Astrocyte (in vitro differentiated cells and primary cell): ENCODE data around the gene GNAO1. TPM values are rescaled to one million over a fixed set of nuclear protein-coding genes. Genes with fewer than 3 reads are reported as not detected.

Source experiments
- DNase-seq: peaks from one replicate; pipeline ENCODE4 v3.0.0-alpha.2; 2010; ENCODE audit warnings: low read depth
- FAIRE-seq: peaks from 2 replicates; lab custom pipeline; 2011; peaks lifted over from hg19 to GRCh38; lab: Jason Lieb, UNC
- H2AFZ ChIP-seq: 2 replicates; pipeline ENCODE4 v1.6.0; 2012; ENCODE audit warnings: low read depth, low read length, inconsistent platforms
- H3K27ac ChIP-seq: 2 replicates; pipeline ENCODE4 v1.5.1; 2011; ENCODE audit warnings: low read depth, low read length, inconsistent platforms
- H3K27me3 ChIP-seq: 2 replicates; pipeline ENCODE4 v1.6.0; 2011; ENCODE audit warnings: low read length, inconsistent platforms; ENCODE audit not compliant: insufficient read depth
- H3K36me3 ChIP-seq: 2 replicates; pipeline ENCODE4 v1.5.1; 2011; ENCODE audit warnings: low read length, inconsistent platforms; ENCODE audit not compliant: insufficient read depth
- H3K4me1 ChIP-seq: 2 replicates; pipeline ENCODE4 v1.5.1; 2011; ENCODE audit warnings: low read length, inconsistent platforms; ENCODE audit not compliant: insufficient read depth
- H3K4me2 ChIP-seq: 2 replicates; pipeline ENCODE4 v1.6.0; 2012; ENCODE audit warnings: low read length, inconsistent platforms
- H3K4me3 ChIP-seq: 2 replicates; pipeline ENCODE4 v1.5.1; 2011; ENCODE audit warnings: low read depth, mild to moderate bottlenecking, low read length, inconsistent platforms; ENCODE audit not compliant: insufficient read depth
- H3K79me2 ChIP-seq: 2 replicates; pipeline ENCODE4 v1.6.0; 2012; ENCODE audit warnings: mild to moderate bottlenecking, low read length, inconsistent platforms; ENCODE audit not compliant: insufficient read depth
- H3K9ac ChIP-seq: 2 replicates; pipeline ENCODE4 v1.6.0; 2012; ENCODE audit warnings: mild to moderate bottlenecking, low read length, inconsistent platforms
- H3K9me3 ChIP-seq: 2 replicates; pipeline ENCODE4 v1.5.1; 2012; ENCODE audit warnings: low read depth, mild to moderate bottlenecking, low read length, inconsistent platforms; ENCODE audit not compliant: insufficient read depth
- H4K20me1 ChIP-seq: 2 replicates; pipeline ENCODE4 v1.6.0; 2012; ENCODE audit warnings: low read length, inconsistent platforms; ENCODE audit not compliant: insufficient read depth
- H3K27ac Mint-ChIP-seq: one replicate; pipeline ENCODE4 v1.8.0; 2021; ENCODE audit warnings: mild to moderate bottlenecking, mixed read lengths; ENCODE audit not compliant: unreplicated experiment
- H3K27me3 Mint-ChIP-seq: one replicate; pipeline ENCODE4 v1.8.0; 2021; ENCODE audit warnings: low read depth, mixed read lengths; ENCODE audit not compliant: unreplicated experiment
- H3K36me3 Mint-ChIP-seq: one replicate; pipeline ENCODE4 v1.8.0; 2021; ENCODE audit warnings: low read depth, mixed read lengths; ENCODE audit not compliant: unreplicated experiment
- H3K4me1 Mint-ChIP-seq: one replicate; pipeline ENCODE4 v1.8.0; 2021; ENCODE audit warnings: low read depth, mixed read lengths; ENCODE audit not compliant: unreplicated experiment
- H3K4me3 Mint-ChIP-seq: one replicate; pipeline ENCODE4 v1.8.0; 2021; ENCODE audit warnings: mild to moderate bottlenecking, moderate library complexity, mixed read lengths; ENCODE audit not compliant: unreplicated experiment
- H3K9me3 Mint-ChIP-seq: one replicate; pipeline ENCODE4 v1.8.0; 2021; ENCODE audit warnings: mild to moderate bottlenecking, mixed read lengths; ENCODE audit not compliant: unreplicated experiment
- CTCF ChIP-seq: IDR thresholded peaks from 2 replicates; pipeline ENCODE4 v1.5.1; 2011; ENCODE audit warnings: low read depth, mild to moderate bottlenecking, inconsistent platforms, low read length, moderate library complexity; ENCODE audit not compliant: insufficient read depth
- EZH2 ChIP-seq: IDR thresholded peaks from 2 replicates; pipeline ENCODE4 v1.6.1; 2012; ENCODE audit warnings: mild to moderate bottlenecking, low read length, inconsistent platforms; ENCODE audit not compliant: insufficient read depth
- total RNA-seq: library from RNA; stranded (reverse); gene quantifications from 2 replicates; pipeline ENCODE4 v1.2.1, GENCODE V29; 2021

The GNAO1 gene
- total RNA-seq, 1 donor from 2014 or later, result 1.7 TPM

- Mint-ChIP-seq H3K27me3 (peaks cover 21% of the 10 kb centered on the region), H3K36me3 (no peaks in the 10 kb centered on the region), H3K4me3 (no peak overlapping the region), H3K9me3 (peaks cover 2% of the 10 kb centered on the region), H3K4me1 (no peaks in the 10 kb centered on the region), H3K27ac (no peak overlapping the region)
- no peak for DNase-seq
- no peak for FAIRE-seq
- Histone ChIP-seq H3K79me2 (no peaks in the 10 kb centered on the region), H2AFZ (no peak overlapping the region), H3K4me2 (no peak overlapping the region), H3K27ac (no peak overlapping the region), H3K36me3 (no peaks in the 10 kb centered on the region), H4K20me1 (no peaks in the 10 kb centered on the region), H3K9ac (no peak overlapping the region), H3K9me3 (no peaks in the 10 kb centered on the region), H3K27me3 (peaks cover 7% of the 10 kb centered on the region), H3K4me3 (no peak overlapping the region), H3K4me1 (no peaks in the 10 kb centered on the region)
- no peak for TF ChIP-seq CTCF
These were observed 9.7 kb downstream of the GNAO1 start for GRCh38 chr16:56201030-56201429.

- no peak for TF ChIP-seq CTCF
- no peak for TF ChIP-seq EZH2
- Mint-ChIP-seq H3K36me3 (no peaks in the 10 kb centered on the region), H3K9me3 (peaks cover 2% of the 10 kb centered on the region), H3K27me3 (peaks cover 17% of the 10 kb centered on the region), H3K27ac (no peak overlapping the region), H3K4me3 (no peak overlapping the region), H3K4me1 (no peaks in the 10 kb centered on the region)
- H3K9ac ChIP-seq, result no peak overlapping the region
- no peak overlapping the region for H3K4me2 ChIP-seq
- no peaks in the 10 kb centered on the region for H3K9me3 ChIP-seq
- H3K36me3 ChIP-seq, result no peaks in the 10 kb centered on the region
- DNase-seq (no peak), FAIRE-seq (no peak)
- no peaks in the 10 kb centered on the region for H3K79me2 ChIP-seq
- H2AFZ ChIP-seq, result no peak overlapping the region
- peaks cover 4% of the 10 kb centered on the region for H3K27me3 ChIP-seq
- no peaks in the 10 kb centered on the region for H3K4me1 ChIP-seq
- H3K27ac ChIP-seq, result no peak overlapping the region
- no peaks in the 10 kb centered on the region for H4K20me1 ChIP-seq
- H3K4me3 ChIP-seq, result no peak overlapping the region
These were observed 10.7 kb downstream of the GNAO1 start for GRCh38 chr16:56202036-56202435.

- peaks cover 9% of the 10 kb centered on the region for H3K27me3 Mint-ChIP-seq
- H3K4me3 Mint-ChIP-seq, result no peak overlapping the region
- FAIRE-seq (no peak), DNase-seq (no peak)
- no peak overlapping the region for H3K27ac Mint-ChIP-seq
- Histone ChIP-seq H2AFZ (no peak overlapping the region), H3K4me2 (no peak overlapping the region), H3K27ac (no peak overlapping the region), H3K4me3 (no peak overlapping the region), H3K9me3 (no peaks in the 10 kb centered on the region), H3K9ac (no peak overlapping the region), H3K79me2 (no peaks in the 10 kb centered on the region), H4K20me1 (no peaks in the 10 kb centered on the region), H3K27me3 (no peaks in the 10 kb centered on the region), H3K36me3 (no peaks in the 10 kb centered on the region), H3K4me1 (no peaks in the 10 kb centered on the region)
- H3K4me1 Mint-ChIP-seq, result no peaks in the 10 kb centered on the region
- H3K36me3 Mint-ChIP-seq, result no peaks in the 10 kb centered on the region
- no peak for TF ChIP-seq CTCF
- no peak for TF ChIP-seq EZH2
- H3K9me3 Mint-ChIP-seq, result peaks cover 2% of the 10 kb centered on the region
These were observed 11.8 kb downstream of the GNAO1 start for GRCh38 chr16:56203052-56203451.
